NB4 (cell line): ENCODE data around the gene RPRD2.
"Not testable (repeated sequence)": the region's sequence is repeated elsewhere in the genome, so short reads cannot be mapped to it uniquely, and the experiment has no call there.

Experiments
- DNase-seq: peaks from one replicate; pipeline ENCODE4 v3.0.0; 2010; ENCODE audit warnings: low read depth
- H3K4me3 ChIP-seq: one replicate; pipeline ENCODE4 v1.5.1; 2011; ENCODE audit warnings: mild to moderate bottlenecking, low read depth, low read length, moderate library complexity
- MAX ChIP-seq: IDR thresholded peaks from 2 replicates; pipeline ENCODE4 v1.6.1; 2011; ENCODE audit warnings: low read depth, low read length
- MYC ChIP-seq: IDR thresholded peaks from 2 replicates; pipeline ENCODE4 v1.6.1; 2011; ENCODE audit warnings: low read depth, low read length
- POLR2A ChIP-seq: IDR thresholded peaks from 2 replicates; pipeline ENCODE4 v1.6.1; 2011; ENCODE audit warnings: mild to moderate bottlenecking; ENCODE audit not compliant: insufficient read length; ENCODE audit errors: extremely low read depth
- TF ChIP-seq, protein P1 (sequence below): IDR thresholded peaks from one replicate; pipeline ENCODE4 v1.5.1; 2012; ENCODE audit warnings: low read depth, low read length

Gene RPRD2

GRCh38 chr1:150363426-150364230, at the start of gene RPRD2:
TSS of gene RPRD2 (plus strand) at chr1:150364147. CDS start at chr1:150364715, 568 bp downstream.
- DNase-seq = peak; percentile 99
- peak within 1 kb of the TSS; percentile 98 for H3K4me3 ChIP-seq
- peak; percentile 49 for TF ChIP-seq POLR2A
- TF ChIP-seq MAX = peak; percentile 69
- TF ChIP-seq, protein P1, sequence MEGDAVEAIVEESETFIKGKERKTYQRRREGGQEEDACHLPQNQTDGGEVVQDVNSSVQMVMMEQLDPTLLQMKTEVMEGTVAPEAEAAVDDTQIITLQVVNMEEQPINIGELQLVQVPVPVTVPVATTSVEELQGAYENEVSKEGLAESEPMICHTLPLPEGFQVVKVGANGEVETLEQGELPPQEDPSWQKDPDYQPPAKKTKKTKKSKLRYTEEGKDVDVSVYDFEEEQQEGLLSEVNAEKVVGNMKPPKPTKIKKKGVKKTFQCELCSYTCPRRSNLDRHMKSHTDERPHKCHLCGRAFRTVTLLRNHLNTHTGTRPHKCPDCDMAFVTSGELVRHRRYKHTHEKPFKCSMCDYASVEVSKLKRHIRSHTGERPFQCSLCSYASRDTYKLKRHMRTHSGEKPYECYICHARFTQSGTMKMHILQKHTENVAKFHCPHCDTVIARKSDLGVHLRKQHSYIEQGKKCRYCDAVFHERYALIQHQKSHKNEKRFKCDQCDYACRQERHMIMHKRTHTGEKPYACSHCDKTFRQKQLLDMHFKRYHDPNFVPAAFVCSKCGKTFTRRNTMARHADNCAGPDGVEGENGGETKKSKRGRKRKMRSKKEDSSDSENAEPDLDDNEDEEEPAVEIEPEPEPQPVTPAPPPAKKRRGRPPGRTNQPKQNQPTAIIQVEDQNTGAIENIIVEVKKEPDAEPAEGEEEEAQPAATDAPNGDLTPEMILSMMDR = no peak
- TF ChIP-seq MYC = peak; percentile 73

- H3K4me3 ChIP-seq, DNase-seq: not testable (repeated sequence)
Measured at GRCh38 chr1:150314691-150315090, 49.3 kb upstream of the RPRD2 start.

DNA sequence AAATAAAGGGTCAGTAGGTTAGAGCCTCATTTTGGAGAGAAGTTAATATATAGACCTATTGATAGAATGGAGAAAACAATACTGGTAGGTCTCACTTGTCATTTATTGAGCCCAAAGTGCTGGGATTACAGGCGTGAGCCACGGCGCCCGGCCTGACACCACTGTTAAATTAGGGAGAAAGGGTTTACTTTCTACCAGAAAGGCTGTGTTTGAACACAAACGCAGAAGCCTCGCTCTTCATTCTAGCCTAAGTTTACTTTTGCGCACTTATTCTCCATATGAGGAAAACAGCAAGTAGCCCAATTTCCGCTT, 43.3 kb upstream of the RPRD2 start:
- TF ChIP-seq MYC (no peak), MAX (no peak)
- TF ChIP-seq, protein P1 = no peak
- H3K4me3 ChIP-seq = peak overlapping the region; percentile 99

DNA sequence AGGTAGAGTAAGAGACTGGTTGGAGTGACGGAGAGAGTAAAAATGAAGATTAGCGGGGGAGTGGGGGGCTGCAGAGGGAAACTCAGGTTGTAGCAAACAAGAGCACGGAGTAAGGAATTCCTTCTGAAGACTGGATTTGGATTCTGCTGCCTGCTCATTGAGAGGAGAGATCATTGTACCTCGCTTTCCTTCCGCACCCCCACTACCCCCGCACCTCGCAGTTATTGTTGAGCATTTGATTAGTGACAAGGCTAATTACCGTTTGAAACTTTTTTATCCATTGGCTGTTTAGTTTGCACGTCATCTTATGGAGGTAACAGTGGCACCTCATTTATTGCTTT, 42.2 kb upstream of the RPRD2 start:
- peak; percentile 17 for DNase-seq
- TF ChIP-seq POLR2A (no peak), MAX (no peak), MYC (no peak)
- TF ChIP-seq, protein P1 = no peak
- peak overlapping the region; percentile 99 for H3K4me3 ChIP-seq

More for the DNA sequence above, 43.3 kb upstream of the RPRD2 start:
- DNase-seq = no peak

DNA sequence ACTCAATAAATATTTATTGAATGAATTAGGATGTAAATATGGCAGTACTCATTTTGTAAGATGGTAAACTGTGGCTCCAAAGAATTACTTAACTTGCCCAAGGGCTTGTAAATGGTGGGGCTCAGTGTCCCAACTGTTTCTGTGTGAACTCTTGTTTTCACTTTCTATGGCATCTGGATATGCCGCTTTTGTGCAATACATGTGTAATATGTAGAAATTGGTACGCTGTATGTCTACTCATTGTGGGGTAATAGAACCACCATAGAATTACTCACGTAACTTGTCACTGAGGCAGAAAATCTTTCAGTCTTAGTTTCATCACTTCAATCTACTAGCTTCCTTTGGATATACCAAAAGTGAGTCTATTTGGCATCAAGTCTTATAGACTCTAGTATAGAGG, 41.6 kb upstream of the RPRD2 start:
- peak overlapping the region; percentile 99 for H3K4me3 ChIP-seq
- TF ChIP-seq MAX (no peak), MYC (no peak), POLR2A (no peak)
- TF ChIP-seq, protein P1 = no peak
- DNase-seq = peak; percentile 77

GRCh38 chr1:150332651-150333290, 31.2 kb upstream of the RPRD2 start:
- TF ChIP-seq POLR2A = no peak
- no peak for TF ChIP-seq MAX
- TF ChIP-seq, protein P1 = no peak
- TF ChIP-seq MYC = no peak
- no peak overlapping the region for H3K4me3 ChIP-seq

More at GRCh38 chr1:150332651-150333290, 31.2 kb upstream of the RPRD2 start:
- DNase-seq = no peak
